Activated CD8-positive, alpha-beta T cell treated with anti-CD3 and anti-CD28 coated beads, Interleukin-2, amount 10 ng/mL, durations not matched to agents 7 days and 5 days (primary cell): Measurements from ENCODE around the gene USP35. TPM values are rescaled to one million over a fixed set of nuclear protein-coding genes. Genes with fewer than 3 reads are reported as not detected.

Source experiments
- ATAC-seq: fragments of 150-1000 bp; cut with Tn5 transposase; one replicate; pipeline ENCODE4 v1.10.0; 2021; ENCODE audit warnings: moderate library complexity
- CTCF ChIA-PET: fragments of 350-600 bp; sonication (Branson Sonifier 250); formaldehyde crosslinking; loops from one replicate; lab custom pipeline; 2021; ENCODE audit warnings: antibody characterized with exemption; lab: Charles Lee
- POLR2A ChIA-PET: fragments of 350-600 bp; sonication (Branson Sonifier 250); formaldehyde crosslinking; loops from one replicate; lab custom pipeline; 2021; ENCODE audit warnings: antibody characterized with exemption; lab: Charles Lee
- DNase-seq: peaks from one replicate; pipeline ENCODE4 v3.0.0-alpha.2; 2020
- H3K27ac Mint-ChIP-seq: one replicate; pipeline ENCODE4 v1.8.0; 2021; ENCODE audit warnings: mild to moderate bottlenecking, mixed read lengths
- H3K27me3 Mint-ChIP-seq: one replicate; pipeline ENCODE4 v1.8.0; 2021; ENCODE audit warnings: low read depth, mixed read lengths
- H3K36me3 Mint-ChIP-seq: one replicate; pipeline ENCODE4 v1.8.0; 2021; ENCODE audit warnings: low read depth, mixed read lengths
- H3K4me1 Mint-ChIP-seq: one replicate; pipeline ENCODE4 v1.8.0; 2021; ENCODE audit warnings: low read depth, mixed read lengths
- H3K4me3 Mint-ChIP-seq: one replicate; pipeline ENCODE4 v1.8.0; 2021; ENCODE audit warnings: mild to moderate bottlenecking, mixed read lengths
- H3K9me3 Mint-ChIP-seq: one replicate; pipeline ENCODE4 v1.8.0; 2022; ENCODE audit warnings: mixed read lengths; ENCODE audit not compliant: insufficient read depth
- total RNA-seq, 2 experiments: library from RNA; stranded (reverse); gene quantifications; one replicate each; pipeline ENCODE4 v1.2.3, GENCODE V29; 2021

Gene USP35
- total RNA-seq, 2 experiments from 2014 or later = 11.9 to 12.8 TPM

GRCh38 chr11:78262691-78263090 lies 74.0 kb downstream of the USP35 start:
- H3K27ac Mint-ChIP-seq = no peak overlapping the region
- H3K9me3 Mint-ChIP-seq = no peaks in the 10 kb centered on the region
- no peak overlapping the region for H3K4me3 Mint-ChIP-seq
- peaks cover 2% of the 10 kb centered on the region for H3K27me3 Mint-ChIP-seq
- CTCF ChIA-PET = interaction anchor here (1.5 kb wide), 1 partner anchor 302 kb away, joined by 5 read pairs; no protein-coding TSS in a partner anchor
- DNase-seq (no peak), ATAC-seq (no peak)
- POLR2A ChIA-PET = interaction anchor here (1.7 kb wide), 1 partner anchor 18 kb away, joined by 4 read pairs; no protein-coding TSS in a partner anchor
- H3K4me1 Mint-ChIP-seq = peaks cover 2% of the 10 kb centered on the region
- H3K36me3 Mint-ChIP-seq = no peaks in the 10 kb centered on the region

Other genes with a start within 250 kb of the USP35 start
- 10 to 100 TPM; 45.1 to 51.2 TPM for gene INTS4, start 194.3 kb upstream of the USP35 start, total RNA-seq
- under 1 TPM; 0.21 to 0.47 TPM for gene KCTD14, start 165.6 kb upstream of the USP35 start, total RNA-seq
- gene THRSP, start 125.1 kb upstream of the USP35 start, total RNA-seq = not detected
- gene NDUFC2, start 109.1 kb upstream of the USP35 start, total RNA-seq = 100 to 1,000 TPM; 193 TPM
- gene ALG8, start 49.3 kb upstream of the USP35 start, total RNA-seq = 10 to 100 TPM; 49.9 to 51.7 TPM
- 1 to 10 TPM; 7.1 to 7.8 TPM for gene KCTD21, start 293 bp upstream of the USP35 start, total RNA-seq
- gene GAB2, start 228.9 kb downstream of the USP35 start, total RNA-seq = 1 to 10 TPM; 7.6 to 9.8 TPM